A204.1 (cell line): ENCODE data around the gene GREB1.

Source experiments
- FAIRE-seq: peaks from 2 replicates; lab custom pipeline; 2012; peaks lifted over from hg19 to GRCh38; lab: Jason Lieb, UNC

The GREB1 gene

DNA sequence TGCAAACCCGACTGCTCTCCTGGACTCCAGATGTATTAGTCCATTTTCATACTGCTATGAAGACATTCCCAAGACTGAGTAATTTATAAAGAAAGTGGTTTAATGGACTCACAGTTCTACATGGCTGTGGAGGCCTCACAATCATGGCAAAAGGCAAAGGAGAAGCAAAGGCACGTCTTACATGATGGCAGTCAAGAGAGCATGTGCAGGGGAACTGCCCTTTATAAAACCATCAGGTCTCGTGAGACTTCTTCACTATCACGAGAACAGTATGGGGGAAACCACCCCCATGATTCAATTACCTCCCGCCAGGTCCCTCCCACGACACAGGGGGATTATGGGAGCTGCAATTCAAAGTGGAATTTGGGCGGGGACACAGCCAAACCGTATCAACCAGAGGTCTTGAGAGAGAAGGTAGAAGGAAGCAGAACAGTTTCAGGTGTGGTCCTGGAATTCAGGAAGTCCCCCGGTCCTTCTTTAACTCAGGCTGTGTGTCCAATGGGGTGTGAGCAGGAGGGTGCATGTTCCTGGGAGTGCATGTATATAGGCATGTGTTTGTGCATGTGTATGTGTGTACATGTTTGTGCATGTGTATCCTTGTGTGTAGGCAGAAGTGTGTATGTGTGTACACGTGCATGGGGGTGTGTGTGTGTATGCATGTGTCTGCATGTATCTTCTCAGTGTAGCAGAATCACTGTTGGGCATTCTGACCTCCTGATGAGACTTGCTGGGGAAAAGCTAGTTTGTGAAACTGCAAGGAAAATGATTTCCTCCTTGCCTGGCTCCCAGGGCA lies 46.2 kb downstream of the GREB1 start:
- FAIRE-seq: no peak

DNA sequence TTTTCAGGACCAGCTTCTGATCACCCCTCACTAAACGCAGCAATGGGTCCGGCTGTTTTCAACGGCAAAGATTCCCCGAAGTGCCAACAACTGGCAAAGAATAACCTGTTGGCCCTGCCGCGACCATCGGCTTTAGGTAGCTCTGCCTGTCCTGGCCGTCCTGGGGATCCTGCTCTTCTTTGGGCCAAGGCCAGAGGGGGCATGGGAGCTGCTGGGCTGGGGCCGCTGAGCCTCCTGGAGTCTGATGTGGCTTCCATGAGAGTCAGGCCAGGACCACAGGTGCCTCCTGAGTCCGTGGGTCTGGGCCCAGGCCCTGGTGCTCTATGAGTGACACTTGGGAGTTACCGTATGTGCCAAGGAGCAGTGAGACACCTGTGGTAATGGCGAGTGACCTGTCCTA lies 46.9 kb downstream of the GREB1 start:
- no peak for FAIRE-seq

DNA sequence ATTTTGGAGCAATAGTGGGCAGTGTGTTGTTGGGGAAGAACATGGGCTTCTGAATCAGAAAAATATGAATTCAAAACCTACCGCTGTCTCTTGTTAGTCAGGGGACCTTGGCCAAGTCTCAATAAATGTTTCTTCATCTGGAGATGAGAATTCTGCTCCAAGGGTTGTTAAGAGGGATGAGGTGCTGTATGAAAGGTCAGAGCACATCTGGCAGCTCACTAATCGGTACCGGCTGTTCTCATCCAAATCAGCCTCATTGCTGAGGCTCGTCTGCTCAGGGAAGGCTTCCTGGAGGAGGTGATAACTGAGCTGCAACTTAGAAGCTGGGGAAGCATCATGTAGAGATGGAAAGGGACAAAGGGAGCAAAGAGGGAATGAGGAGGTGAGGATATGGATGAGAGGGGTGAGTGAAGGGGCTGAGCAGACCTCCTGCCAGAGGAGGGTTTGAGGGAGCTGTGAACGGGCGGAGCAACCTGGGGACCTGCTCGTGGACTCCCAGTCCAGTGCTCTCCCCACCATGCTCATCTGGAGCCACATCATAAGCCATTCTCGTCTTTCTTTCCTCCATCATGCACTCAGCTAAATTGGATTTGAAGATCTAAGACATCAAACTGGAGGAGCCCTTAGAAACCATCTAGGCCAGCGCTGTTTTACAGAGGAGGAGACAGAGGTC lies 47.4 kb downstream of the GREB1 start:
- no peak for FAIRE-seq

DNA sequence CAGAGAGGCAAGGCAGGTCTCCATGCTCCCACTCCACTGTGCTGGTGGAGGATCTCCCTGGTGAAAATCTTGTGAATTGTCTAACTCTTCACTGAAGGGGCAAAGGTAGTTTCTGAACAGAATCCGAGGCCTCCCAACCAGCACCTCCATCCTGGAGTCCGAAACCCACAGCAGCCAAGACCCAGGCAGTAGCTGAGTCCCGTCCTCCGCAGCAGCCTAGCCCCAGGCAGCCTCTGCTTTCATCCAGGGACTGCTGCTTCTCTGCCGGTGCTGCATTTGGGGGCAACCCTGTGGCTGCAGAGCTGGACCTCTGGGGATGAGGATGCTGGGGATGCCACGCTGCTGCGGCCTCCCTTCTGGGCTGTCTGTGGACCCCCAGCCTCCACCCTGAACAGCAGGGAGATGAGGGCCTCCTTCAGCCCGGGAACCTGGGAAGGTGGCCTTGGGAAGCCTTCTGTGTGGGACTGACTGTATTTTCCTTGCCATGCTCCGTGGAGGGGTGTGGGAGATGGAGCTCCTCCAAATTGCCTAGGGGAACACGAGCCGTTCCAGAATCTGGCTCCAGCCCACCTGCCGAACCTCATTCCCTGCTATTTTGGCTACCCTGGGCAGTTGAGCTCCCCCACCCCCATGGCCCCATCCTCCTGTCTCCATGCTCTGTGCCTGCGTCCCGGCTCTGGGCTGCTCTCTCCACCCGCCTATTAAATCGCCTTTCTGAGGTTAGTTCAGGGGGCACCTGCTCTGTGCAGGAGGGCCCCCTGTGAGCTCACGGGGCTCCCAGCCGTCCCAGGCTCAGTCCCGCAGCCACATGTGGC lies 48.2 kb downstream of the GREB1 start:
- FAIRE-seq: no peak

DNA sequence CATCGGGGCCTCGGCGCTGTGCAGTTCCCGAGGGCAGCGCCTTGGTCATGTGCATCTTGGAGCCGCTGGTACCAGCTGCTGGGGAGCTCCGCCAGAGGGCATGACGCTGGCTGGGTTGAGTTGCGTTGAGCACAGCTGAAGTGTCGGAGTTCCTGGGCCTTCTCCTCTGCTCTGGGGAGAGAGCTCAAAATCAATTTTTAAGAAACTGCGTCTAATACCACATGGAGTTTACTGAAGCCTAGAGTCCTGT lies 48.7 kb downstream of the GREB1 start:
- FAIRE-seq: no peak

DNA sequence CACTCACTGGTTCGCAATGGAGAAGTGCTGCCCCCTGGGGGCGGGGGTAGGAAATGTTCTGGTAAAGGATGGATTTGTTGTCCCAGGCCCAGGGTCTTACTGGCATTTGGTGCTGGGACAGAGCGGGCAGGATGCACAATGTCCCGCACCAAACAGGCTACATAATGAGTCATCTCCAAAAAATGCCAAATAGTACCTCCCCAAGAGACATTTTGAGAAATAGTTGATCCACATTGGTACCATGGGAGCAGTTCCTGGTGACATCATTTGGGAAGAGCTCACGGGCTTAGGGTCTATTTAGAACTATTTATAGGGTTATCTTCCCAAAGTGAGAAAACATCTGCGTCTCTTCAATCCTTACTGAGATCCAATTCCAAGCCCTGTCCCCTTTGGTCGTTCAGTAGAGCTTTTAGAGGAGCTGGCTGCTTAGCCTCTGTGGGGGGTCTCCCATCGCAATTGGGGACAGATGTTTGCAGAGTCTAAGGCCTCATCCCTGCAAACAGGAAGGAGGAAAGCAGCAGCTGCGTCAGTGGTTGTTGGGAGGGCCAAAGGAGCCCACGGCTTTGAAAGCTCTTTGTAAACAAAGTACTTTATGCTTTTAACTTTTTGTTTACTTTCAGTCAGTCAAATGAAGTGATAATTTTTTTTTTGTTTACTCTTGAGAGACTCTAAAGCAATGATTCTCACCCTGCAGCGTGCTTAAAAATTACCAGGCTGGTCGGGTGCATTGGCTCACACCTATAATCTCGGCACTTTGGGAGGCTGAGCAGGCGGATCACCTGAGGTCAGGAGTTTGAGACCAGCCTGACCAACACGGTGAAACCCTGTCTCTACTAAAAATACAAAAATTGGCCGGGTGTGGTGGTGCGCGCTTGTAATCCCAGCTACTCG lies 49.3 kb downstream of the GREB1 start:
- no peak for FAIRE-seq

DNA sequence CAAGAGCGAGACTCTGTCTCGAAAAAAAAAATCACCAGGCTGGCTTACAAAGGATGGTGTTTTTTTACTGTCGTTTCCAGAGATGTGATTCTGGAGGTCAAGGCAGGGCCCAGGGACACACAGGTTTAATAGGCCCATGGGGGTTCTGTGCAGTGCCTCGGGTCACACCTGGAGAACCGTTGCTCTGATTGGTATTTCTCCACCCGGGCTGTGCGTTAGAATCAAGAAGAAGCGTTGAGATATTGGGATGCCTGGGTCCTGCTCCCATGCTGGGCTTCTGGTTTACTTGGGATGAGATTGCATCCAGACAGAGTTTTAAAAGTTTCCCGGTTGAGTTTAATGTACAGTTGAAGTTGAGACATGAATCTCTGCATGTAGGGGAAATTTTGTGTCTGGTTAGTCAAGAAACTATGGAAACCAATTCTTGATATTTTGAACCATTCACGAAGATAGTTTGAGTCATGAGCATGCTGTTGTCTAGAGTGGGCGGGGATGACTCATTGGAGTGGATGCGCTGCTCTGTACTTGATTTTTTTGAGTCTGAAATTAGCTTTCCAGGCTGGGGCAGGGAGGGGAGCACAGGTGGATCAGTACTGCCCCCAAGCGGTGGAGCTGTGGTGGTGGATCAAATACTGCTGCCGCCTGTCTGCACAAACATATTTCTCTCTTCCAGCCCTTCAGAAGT lies 50.1 kb downstream of the GREB1 start:
- FAIRE-seq: peak; percentile 87

DNA sequence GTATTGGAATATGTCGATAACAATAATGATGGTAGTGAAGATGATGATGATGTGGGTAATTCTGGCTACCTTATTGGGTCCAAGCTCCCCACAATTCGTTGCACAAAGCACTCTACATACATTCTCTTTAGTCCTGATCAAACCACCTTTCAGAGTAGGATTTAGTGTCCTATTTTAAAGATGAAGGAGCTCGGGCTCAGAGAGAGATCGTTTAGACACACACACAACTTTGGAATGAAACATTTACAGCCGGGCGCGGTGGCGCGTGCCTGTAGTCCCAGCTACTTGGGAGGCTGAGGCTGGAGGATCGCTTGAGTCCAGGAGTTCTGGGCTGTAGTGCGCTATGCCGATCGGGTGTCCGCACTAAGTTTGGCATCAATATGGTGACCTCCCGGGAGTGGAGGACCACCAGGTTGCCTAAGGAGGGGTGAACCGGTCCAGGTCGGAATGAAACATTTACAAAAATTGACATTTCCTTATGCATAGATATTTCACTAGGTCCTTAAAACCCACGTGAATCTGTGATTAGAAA lies 50.7 kb downstream of the GREB1 start:
- FAIRE-seq: no peak

DNA sequence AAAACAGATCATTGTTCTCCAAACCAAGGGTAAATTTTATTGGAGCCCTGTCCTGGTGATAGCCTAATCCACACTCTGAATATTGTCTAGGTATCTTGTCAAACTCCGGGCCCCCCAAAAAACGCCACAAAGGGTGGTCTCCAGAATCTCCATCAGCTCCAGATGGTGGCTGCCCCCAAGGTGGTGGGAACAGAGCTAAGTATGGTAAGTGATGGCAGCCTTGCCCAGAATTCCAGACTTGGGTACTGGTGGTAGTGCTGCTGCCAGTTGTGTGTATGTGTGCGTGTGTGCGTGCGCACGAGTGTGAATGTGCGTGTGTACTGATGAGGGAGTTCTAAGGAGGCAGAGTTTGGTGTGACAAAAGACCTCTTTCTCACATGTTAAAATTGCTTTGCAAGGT lies 51.2 kb downstream of the GREB1 start:
- no peak for FAIRE-seq

DNA sequence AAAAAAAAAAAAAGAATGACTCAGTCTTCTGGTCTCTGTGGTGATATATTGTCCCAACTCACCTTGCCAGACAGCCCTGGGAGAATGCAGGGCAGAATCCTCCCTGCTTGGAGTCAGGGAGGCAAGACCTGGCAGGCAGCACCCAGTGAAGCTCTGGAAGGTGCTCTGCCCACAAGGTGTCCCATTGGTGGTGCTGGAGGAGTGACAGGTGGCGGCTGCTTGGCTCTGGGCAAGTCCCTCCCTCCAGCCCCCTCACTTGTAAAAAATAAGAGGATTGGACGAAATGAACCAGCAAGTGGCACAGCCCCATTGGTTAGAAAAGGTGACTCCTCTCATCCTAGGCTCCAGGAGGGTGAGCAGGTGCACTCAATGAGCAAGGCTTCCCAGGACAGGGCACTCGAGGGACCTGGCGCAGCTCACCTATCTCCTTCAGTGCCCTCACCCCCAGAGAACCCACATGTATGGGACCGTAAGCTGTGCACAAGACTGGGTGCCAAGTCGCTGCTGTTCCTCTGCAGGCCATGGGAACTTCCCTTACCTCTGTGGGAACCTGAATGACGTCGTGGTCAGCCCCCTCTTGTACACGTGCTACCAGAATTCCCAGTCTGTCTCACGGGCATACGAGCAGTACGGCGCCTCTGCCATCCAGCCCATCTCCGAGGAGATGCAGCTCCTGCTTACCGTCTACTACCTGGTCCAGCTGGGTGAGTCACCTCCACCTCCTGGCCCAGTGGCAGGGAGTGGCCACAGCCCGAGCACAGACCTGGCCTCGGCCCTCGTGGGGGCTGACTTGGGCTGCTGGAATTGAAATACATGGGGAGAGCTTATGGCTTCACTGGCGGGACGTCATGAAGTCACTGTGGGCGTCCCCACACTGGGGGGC lies 54.6 kb downstream of the GREB1 start:
- no peak for FAIRE-seq

DNA sequence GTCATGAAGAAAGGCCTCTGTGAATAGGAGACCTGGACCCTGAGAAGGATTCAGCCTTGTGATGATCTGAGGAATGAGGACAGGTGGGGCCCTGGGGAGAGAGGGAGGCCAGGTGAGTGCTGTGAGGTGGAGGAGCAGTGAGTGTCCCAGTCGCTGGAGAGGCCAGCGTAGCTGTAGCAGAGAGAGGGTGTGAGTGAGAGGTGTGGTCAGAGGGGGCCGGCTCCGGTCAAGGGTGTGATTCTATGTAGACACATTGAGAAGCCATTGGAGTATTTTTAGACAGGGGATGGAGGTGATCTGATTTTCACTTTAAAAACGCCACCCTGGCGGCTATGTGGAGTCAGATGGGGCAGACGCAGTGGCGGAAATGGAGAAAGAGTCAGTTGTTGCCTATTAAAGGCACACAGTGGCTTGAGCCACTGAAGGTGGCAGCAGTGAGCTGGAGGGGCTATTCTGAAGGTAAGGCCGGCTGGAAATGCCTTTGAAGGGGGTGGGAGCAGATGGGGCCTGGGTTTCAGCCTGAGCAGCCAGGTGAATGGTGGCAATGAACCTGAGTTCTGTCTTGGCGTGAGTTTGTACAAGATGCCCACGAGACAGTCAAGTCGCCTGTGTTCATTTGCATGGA lies 55.6 kb downstream of the GREB1 start:
- FAIRE-seq: no peak

DNA sequence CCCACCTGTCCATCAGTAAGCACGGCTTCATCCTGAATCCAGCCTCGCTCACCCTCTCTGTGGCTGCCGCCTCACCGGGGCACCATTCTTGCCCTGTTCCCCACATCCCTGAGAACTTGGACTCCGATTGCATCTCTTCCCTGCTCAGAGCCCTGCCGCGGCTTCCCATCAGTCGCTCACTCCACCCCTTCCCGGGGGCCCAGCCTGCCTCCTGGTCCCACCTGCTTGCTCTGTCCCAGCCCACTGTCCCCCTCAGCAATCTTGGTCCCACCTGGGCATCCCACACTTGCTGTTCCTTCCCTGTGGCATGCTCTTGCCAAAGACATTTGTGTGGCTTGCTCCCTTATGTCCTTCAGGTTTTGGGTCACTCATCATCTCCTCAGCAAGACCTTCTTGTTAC lies 56.3 kb downstream of the GREB1 start:
- no peak for FAIRE-seq

DNA sequence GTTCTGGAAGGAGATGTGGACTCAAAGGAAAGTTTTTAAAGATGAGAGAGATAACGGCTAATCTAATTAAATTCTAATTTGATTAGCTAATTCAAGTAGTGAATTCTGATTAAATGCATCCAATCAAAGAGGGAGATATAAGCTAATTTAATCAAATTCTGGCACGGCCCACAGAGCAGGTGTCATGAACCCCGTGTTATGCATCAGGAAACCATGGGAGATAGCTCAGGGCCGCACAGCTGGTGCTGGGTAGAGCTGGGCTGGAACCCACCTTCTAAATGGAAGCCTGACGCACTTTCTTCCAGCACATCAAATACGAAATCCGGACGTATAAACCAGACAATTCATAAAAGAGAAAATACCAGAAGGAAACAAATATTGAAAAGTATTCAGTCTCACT lies 57.2 kb downstream of the GREB1 start:
- no peak for FAIRE-seq

DNA sequence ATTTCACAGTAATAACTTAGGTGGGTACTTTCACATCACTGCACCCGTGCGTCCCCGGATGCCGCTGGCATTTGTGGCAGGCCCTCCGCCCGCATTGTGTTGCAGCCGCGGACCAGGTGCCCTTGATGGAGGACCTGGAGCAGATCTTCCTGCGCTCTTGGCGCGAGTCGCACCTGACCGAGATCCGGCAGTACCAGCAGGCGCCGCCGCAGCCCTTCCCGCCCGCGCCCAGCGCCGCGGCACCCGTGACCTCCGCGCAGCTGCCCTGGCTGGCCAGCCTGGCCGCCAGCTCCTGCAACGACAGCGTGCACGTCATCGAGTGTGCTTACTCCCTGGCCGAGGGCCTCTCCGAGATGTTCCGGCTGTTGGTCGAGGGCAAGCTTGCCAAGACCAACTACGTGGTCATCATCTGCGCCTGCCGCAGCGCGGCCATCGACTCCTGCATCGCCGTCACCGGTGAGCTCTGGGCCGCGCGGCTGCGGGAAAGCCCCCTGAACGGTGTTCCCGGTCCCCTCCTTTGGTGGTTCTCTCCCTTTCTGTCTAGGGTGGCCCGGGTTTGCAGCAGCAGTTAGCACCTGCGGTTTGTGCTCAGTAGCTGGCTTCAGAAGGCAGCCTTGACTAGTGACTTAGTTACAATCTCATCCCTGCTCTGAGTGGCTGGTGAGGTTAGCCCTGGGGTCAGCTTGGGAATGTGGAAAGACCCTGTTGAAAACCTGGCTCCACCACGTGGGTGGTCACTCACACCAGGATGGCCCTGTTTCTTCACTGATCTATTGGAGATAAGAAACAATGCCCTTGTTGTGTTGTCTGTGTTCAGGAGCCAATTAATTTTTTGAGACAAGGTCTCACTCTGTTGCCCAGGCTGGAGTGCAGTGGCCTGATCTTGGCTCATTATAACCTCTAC lies 59.1 kb downstream of the GREB1 start:
- FAIRE-seq: no peak

DNA sequence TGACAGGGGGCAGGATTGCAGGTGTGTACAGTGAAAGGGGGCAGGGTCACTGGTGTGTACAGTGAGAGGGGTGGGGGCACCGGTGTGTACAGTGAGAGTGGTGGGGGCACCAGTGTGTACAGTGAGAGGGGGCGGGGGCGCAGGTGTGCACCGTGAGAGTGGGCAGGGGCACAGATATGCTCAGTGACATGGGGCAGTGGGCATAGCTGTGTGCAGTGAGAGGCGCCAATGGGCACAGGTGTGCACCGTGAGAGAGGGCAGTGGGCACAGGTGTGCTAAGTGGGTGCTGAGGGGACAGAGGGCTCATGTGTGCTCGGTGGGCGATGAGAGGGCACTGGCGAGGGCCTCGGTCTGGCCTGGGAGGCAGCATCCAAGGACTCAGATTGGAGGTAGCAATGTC lies 63.0 kb downstream of the GREB1 start:
- FAIRE-seq: no peak

DNA sequence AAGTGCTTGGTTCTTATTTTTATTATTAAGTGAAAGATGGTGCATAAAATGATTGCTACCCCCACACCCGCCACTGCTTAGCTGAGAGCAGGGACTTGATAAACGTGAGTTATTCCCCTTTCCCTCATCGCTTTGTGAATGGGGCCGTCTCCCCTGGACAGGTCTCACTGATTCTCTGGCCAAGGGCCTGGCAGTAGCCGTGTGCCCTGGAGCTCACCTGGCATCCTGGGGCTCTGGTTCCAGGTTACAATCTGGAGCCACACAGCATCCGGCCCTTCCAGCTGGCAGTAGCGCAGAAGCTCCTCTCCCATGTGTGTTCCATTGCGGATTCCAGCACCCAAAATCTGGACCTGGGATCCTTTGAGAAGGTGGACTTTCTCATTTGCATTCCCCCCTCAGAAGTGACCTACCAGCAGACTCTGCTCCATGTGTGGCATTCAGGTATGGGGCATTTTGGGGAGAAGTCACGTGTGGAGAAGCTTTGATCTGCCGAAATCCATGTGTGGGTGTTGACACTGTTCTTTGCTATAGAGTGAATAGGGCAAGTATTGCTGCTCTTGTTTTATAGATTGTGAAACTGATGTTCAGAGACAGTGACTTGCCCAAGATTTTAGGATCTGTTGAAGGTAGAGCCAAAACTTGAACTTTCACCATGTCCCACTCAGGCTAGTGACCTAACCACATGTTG lies 63.8 kb downstream of the GREB1 start:
- no peak for FAIRE-seq

DNA sequence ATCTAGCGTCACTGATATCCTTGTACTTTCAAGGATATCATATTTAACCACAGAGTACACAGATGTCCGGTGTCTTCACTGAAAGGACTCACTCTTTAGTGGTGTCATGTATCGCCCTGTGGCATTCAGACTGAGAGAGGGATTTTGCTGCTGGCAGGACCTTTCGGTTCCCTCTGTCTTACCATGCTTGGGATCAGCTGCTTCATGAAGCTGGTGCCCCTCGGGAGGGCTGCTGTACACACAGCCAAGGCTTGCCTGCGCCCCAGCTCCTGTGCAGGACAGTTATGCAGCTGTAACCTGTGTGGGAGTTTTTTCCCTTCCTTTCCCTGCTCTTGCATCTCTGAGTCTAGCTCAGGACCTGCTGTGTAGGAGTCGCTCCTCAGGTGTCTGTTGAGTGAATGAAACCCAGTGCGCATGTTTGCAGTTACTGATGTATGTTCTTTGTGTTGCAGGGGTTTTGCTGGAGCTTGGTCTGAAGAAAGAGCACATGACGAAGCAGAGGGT lies 64.4 kb downstream of the GREB1 start:
- FAIRE-seq: no peak

DNA sequence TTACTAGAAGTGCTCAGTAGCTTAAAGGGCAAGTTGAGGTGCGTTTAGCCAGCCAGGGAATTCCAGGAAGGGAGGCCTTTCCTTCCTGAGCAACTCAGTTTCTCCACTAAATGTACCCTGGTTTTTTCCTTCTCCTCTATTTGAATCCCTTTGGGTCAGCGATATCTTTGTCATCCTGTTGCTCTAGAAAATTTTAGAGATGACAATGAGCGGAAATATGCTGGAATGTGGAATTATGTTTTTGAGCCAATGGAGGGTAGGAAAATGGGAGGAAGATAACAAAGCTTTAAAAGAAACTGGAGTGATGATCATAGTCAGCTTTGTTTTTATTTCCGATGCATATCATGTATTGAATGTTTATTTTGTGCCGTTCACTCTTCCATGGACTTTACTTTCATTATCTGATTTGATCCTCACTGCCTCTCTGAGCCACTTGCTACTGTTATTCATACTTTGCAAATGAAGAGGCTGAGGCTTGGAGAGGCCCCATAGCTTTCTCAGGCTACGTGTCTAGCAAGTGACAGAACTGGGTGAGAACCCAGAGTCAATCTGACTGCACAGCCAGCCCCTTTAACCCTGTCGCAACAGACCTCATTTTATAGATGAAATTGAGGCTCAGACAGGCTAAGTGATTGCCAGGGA lies 68.8 kb downstream of the GREB1 start:
- no peak for FAIRE-seq
